GM18868 (cell line): Measurements from ENCODE around the gene ATP6V1G1.
"Not testable (repeated sequence)": the region's sequence is repeated elsewhere in the genome, so short reads cannot be mapped to it uniquely, and the experiment has no call there.

Experiments
- ATAC-seq: cut with Tn5 transposase; IDR thresholded peaks from one replicate; pipeline ENCODE4 v1.9.1; 2021; ENCODE audit warnings: mild to moderate bottlenecking, moderate library complexity; ENCODE audit not compliant: unreplicated experiment

The ATP6V1G1 gene, protein sequence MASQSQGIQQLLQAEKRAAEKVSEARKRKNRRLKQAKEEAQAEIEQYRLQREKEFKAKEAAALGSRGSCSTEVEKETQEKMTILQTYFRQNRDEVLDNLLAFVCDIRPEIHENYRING

DNA sequence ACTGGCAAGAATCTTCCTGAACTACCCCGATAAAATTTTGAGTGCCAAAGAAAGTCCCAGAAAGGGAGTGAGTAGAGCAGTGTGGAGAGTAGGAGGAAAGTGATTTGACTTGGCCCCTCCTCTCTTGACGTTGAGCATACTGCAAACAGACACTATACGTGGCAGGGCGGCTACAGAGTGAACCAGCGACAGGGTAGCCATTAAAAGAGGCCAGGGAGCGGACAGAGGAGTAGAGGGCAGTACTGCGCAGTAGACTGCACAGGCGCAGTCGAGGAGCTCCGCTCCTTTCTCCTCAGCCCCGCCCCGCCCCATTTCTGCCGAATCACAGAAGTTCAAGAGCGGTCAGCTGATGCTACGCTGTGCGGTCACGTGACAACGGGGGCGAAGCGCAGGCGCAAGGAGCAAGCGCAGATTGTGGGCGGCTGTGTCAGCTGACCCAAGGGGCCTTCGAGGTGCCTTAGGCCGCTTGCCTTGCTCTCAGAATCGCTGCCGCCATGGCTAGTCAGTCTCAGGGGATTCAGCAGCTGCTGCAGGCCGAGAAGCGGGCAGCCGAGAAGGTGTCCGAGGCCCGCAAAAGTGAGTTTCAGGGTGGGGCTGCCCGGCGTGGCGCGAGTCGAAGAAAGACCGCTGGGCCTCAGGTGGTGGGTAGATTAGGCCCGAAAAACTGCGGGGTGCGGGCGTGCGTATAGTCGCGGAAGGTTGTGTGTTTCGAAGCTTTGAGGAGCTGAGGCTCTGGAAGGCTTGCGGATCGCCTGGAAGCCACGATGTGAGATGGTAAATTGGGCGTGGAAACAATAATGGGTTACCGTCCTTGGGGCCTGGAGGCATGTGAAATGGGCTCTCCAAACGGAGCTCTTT, at the start of gene ATP6V1G1:
Gene ATP6V1G1, plus strand, starts transcription at position 425 of the 858 bp plus-strand sequence. Its CDS starts 70 bp downstream, at position 495.
- peak; percentile 91 for ATAC-seq

DNA sequence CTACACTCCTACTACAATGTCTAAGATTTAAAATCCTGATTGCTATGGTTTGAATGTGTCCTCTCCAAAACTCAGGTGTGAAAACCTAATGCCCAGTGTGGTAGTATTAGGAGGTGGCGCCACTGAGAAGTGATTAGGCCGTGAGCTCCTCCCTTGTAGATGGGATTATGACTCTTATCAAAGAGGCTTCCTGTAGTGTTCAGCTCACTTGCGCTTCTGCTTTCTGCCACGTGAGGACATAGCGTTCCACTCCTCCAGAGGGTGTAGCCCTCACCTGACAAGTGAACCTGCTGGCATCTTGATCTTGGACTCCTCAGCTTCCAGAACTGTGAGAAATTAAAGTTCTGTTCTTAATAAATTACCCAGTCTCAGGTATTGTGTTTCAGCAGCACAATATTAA, 49.3 kb upstream of the ATP6V1G1 start:
- peak; percentile 89 for ATAC-seq

DNA sequence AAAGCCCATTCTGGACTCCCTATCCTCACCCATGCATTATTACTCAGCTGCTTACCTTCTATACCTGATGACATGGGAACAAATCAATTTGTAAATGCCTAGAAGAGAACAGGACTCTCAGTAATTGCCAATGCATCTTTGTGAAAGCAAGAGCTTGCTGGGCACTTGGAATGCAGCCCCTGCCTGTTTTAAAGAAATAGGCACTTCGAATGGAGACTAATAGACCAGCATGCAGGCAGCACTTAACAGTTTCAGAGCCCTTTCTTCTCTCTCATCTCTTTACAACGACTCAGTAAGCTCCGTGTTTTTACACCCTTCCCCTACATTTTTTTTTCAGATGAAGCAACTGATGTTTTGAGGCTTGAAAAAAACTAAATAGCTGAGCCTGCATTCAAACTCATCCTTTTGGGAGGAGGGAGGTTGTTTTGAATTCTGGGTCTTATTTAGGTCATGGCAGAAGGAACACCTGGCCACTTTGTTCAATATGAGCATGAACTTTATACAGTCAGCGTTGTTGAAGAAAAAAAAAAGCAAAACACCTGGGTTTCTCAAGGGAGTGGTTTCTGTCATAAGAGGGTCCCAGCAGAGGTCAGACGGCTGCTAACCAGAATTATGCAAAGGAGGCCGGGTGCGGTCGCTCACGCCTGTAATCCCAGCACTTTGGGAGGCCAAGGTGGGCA, 47.7 kb upstream of the ATP6V1G1 start:
- no peak for ATAC-seq

DNA sequence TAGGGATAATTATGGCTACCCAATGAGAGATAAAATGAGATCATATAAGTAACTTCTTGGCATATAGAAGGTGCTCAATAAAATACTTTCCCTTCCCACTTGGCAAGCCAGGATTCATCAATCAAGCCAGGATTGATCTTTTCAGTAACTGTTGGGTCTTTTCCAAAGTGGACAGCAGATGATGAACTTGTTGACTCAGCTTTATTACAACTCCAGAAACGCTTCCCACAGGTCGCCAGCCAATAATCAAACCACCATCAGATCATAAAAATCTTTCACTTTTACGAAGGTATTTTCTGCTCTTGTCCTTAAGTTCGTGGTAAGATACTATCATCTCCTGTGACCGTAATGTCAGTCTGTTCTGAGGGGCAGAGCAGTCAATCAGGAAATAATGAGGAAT, 42.5 kb upstream of the ATP6V1G1 start:
- ATAC-seq: no peak

DNA sequence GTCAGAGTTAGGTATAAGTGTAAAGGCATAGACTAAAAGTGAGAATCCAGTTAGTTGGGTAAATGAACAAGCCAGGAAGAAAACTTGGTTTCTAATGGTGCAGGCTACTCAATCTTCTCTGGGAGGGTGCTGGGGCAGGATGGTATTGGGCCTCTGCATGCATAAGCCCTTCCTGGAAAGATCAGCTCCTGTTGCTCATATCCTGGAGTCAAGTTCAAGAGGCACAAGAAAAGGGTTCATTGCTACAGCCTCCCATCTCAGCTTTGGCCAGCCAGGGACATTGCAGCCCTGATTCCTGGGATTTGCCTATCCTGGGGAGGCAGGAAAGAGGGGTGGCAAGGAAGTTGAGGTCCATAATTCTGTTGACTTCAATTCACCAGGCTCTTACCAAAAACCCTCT, 40.7 kb upstream of the ATP6V1G1 start:
- ATAC-seq: no peak

DNA sequence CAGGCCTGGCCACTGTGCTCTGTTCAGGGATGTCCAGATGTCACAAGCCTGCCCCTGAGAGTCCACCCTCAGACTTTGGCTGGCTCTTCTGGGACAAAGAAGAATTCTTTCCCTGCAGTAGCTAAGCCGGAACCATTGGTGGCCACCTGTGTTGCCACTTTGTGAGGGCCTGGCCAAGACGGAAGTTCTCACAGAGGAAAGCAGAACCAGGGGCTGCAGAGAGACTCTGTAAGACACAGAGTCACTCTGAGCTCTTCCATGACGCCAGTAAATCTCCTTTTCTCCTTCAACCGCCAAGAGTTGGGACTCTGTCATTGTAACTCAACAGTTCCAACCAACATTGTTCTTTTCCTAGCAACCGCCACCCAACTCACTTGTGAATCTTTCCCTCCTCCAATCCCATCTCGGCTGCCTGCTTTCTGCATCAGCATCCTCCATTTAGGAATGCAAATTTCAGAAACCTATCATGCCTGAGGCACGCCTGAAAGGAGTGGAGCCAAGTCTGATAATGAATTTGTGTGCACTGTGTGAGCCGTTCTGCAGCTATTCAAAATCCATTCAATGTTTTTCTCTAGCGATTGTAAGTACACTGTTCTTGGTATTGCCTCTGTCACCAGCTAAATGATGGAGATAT, 37.8 kb upstream of the ATP6V1G1 start:
- ATAC-seq: no peak

DNA sequence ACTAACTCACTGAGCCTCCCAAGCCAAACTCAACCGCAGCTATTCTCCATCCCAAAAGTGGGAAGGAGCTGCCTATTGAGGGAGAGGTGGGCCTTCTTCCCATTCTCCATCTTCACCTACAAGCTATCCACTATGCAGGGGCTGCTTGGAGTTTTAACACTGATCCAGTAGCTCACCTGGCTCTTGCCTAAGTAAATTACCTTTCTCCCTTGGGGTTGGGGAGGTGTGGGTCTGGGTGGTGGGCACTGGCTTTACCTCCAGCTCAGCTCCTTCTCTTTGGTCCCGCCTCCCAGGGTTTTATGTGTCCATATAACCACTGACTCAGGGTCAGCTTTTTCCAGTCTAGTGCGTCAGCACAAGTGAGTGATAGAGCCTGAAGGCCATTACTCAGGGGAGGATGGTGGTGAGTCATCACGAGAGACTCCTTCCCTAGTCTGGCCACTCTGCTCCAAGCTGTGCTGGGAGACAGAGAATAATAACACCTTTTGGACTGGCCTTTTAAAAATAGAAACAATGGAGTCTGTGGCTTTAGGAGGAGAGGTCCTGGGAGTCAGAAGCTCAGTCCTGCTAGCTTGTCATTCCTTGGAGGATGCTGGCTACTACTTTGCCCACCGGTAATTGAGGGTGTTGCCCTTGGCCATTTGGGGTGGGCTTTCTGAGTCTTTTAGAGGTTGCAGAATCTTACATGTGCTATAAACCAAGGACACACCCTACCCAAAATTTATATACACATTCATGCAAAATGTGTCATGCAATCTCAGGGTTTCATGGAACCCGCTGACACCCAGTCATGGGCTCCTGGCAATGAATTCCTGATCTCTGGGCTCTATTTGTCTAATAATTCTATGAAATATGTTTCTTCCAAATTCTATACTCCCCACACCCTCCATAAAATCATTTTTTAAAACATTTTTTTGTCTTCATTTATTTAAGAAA, 35.6 kb upstream of the ATP6V1G1 start:
- no peak for ATAC-seq

DNA sequence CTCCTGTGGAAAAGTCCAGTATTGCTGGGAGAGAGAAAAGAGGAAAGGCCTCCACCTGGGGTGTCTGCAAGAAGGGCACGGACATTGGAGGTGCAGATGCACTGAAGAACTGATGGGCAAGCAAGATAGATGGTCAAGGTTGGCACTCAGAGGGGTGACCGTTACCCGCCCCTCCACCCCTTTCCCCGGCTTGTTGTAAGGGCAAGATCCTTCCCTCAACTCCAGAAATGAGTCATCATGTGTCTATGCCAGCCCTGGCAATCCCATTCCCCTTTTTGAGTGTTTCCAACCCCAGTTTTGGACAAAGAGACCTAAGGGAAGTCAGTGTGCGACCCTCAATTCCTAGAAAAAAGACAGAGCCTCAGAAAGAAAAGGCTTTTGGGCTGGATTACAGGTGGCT, 34.9 kb upstream of the ATP6V1G1 start:
- no peak for ATAC-seq

DNA sequence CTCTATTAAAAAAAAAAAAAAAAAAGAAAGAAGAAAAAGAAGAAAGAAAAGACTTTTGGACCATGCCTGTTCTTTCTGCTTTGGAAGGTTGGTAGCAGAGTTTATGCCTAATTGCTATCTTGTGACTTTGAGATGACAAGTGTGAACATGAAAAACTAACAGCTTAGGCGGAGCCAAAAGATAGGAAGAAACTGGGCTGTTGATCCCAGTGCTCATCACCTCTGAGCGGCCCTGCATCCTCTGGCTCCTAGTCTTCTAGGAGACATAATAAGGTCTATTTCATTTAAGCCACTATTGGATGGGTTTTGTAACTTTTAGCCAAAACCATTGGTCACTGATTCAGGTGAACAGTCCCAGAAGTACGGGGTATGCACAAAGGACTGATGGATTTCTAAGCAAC, 34.4 kb upstream of the ATP6V1G1 start:
- no peak for ATAC-seq

DNA sequence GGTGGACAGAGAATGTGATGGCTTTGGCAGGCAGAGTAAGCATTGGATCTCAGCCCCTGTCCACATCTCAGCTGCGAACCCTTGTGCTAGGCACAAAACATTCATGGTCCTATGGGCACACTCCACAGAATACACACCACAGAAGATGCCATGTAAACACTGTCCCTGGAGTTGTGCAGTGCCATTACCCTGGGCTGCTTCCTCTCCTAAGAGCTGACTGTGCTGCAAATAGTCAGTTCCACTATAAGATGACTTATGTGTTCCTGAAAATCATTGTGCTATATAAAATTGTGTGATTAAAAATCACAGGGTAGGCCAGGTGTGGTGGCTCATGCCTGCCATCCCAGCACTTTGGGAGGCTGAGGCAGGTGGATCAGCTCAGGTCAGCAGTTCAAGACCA, 31.9 kb upstream of the ATP6V1G1 start:
- no peak for ATAC-seq

DNA sequence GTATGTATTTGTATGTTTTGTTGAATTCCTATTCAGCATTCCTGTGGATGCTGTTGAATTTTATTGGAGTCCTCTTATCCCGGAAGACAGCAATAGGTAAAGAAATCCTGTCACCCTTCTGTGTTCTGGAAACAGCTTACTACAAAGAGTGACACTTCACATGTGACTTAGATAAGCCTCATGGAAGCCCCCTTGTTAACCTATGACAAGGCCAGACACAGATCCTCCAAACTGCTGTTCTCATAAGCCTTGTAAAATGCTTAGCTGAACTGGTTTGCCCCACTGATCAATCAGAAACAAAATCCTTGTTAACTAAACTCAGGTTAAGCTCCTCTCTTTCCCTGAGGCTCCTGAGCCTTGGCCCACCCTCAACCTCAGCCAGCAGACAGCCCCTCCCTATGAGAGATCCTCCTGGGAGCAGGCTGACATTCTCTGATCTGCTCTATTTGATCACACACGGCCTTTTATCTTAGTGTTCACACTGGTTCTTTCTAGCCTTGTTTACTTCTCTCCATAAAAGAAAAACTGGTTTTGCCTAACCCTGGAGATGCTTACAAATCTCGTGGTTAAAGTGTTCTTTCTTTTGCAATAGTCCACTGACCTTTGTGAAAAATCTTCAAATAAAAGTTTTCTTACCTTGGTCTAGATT, 29.4 kb upstream of the ATP6V1G1 start:
- ATAC-seq: no peak

DNA sequence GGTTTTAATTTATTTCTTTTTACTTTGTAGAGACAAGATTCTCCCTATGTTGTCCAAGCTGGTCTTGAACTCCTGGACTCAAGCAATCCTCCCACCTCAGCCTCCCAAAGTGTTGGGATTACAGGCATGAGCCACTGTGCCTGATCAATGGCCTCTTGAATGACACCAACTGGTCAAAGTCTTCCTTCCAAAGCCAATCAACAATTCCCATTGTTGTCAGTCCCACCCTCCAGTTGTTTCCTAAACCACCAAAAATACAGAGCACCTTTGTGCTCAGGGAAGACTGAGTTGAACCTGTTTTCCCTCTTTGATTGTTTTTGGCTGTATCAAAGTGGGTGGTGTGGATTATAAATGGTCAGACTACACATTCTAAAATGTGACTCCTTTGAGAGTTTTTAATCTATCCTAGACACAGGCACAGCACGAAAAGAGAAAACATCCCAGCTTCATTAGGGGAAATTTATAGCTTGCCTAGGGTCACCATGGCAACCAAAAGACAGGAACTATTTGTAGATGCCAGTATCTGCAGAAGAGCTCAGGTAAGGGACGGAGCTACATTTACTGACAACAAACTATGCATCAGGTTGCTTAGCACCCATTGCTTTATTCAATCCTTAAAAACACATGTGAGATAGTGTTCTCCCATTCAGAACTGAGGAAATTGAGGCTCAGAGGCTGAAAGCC, 27.6 kb upstream of the ATP6V1G1 start:
- no peak for ATAC-seq

DNA sequence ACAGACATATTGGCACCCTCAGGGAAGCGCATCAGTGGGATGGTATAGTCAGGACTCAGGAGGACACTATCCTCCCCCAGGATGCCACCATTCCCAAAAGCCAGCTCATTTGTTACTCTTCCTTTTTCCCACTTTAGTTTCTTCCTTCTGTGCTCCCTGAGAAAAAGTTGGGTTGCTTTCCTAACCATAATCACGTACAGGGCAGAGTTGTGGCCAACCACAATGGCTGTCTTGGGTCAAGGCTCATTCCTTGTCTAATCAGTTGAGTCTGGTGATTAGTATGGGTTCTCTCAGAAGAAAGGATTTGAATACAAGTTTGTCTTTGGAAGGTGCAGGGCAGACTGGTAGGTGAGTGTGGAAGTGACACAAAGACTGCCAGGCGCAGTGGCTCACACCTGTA, 26.6 kb upstream of the ATP6V1G1 start:
- ATAC-seq: no peak

DNA sequence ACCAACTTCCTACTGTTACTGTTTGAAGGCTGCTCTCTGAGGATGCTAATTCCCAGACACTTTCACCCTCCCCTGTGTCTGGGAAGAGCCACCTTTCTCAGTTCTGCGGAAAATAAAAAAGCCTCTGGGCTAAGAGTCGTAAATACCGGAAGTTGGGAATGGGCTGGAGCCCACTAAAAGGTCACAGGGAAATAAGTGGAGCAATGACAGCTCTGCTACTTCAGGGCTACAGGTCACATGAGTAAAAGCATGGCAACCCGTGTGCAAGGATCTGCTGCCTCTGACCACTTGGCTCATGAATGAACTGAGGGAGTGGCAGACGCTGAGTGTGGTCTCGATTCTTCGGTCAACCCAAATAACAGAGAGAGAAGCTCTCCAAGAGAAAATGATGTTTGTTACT, 25.8 kb upstream of the ATP6V1G1 start:
- ATAC-seq: no peak

DNA sequence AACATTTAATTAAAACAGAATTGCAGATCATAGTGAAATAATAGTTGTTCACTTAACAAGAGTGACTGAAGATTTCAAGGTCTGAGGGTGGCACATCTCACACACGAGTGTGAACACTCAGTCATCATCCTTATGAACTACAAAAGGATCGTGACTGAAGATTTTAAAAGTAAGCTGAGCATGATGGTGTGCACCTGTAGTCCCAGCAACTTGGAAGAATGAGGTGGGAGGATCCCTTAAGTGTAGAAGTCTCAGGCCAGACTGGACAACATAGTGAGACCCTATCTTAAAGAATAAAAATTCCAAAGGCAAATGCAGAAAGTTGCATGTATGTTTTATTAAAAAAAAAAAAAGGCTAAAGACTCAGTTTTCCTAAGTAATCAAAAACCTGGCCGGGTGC, 22.4 kb upstream of the ATP6V1G1 start:
- no peak for ATAC-seq

DNA sequence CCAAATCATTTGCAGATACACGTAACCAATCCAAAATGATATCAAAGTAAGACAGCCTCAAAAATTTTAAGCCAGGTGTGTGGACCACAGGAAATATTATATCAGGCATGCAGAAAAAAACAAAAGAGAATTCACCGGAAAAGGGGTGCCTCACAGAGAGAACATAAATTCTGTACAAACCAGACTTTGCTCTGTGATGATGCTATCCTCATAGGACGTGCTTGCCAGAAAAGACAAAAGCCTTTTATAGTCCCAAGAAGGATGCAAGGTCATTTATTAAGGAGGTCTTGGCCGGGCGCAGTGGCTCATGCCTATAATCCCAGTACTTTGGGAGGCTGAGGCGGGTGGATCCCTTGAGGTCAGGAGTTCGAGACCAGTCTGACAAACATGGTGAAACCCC, 16.8 kb upstream of the ATP6V1G1 start:
- no peak for ATAC-seq

DNA sequence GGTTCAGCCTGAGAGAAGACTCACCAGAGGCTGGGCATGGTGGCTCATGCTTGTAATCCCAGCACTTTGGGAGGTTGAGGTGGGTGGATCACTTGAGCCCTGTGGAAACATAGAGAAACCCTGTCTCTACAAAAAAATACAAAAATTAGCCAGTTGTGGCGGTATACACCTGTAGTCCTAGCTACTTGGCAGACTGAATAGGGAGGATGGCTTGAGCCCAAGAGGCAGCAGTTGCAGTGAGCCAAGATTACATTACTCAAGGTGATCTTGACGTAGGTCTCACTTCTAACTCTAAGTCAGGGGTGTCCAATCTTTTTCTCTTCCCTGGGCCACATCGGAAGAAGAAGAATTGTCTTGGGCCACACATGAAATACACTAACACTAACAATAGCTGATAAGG, 16.2 kb upstream of the ATP6V1G1 start:
- ATAC-seq: no peak

DNA sequence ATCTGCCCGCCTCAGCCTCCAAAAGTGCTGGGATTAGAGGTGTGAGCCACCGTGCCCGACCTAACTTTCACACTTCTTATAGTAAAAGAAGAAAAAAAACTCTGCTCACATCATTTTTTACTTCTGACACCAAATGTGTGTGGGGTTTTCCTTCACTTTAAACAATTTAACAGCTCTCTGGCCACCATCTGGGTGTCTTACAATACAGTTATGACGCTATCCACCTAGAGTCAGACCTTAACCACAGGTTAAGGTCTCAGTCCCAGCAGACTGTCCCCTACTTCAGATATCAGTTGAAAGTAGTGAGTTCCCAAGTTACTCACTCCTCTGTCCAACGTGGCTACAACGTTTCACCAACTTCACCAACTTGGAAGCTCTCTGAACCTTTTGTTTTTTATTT, 15.4 kb upstream of the ATP6V1G1 start:
- no peak for ATAC-seq

DNA sequence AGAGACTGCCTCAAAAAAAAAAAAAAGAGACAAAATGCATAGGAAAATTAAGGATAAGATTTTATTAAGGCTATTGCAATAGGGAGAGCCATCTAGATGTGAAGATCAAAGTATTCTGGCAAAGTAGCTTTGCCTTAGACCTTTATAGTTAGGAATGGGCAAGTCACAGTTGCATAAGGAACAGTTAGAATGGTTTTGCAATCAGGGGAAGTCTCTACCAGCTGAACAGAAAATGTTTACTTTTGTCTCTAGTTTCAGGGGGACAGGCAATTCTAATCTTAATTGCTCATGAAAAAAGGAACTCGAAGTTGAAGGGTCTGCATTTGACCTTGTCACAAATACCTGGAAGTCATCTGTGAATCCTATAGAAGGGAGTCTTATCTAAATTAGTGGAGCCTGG, 13.1 kb upstream of the ATP6V1G1 start:
- no peak for ATAC-seq

DNA sequence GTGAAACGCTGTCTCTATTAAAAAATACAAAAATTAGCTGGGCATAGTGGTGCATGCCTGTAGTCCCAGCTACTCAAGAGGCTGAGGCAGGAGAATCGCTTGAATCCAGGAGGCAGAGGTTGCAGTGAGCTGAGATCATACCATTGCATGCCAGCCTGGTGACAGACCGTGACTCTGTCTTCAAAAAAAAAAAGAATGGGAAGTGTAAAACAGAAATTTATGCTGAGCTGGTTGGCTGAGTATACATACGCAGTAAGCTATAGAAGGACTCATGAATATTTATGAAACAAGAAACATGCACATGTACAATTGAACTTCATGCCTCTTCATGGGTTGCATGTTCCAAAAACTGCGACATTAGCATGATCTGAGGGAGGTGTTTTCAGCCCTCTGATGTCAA, 10.8 kb upstream of the ATP6V1G1 start:
- not testable (repeated sequence) for ATAC-seq
